ENCODE data around the gene FLNB. TPM values are rescaled to one million over a fixed set of nuclear protein-coding genes. Genes with fewer than 3 reads are reported as not detected.

The FLNB gene
- total RNA-seq, 3 donors from 2014 or later (not counting 1 experiment from before 2014, with no cell fraction given): 24.6 to 30.8 (median 26.6) TPM

DNA sequence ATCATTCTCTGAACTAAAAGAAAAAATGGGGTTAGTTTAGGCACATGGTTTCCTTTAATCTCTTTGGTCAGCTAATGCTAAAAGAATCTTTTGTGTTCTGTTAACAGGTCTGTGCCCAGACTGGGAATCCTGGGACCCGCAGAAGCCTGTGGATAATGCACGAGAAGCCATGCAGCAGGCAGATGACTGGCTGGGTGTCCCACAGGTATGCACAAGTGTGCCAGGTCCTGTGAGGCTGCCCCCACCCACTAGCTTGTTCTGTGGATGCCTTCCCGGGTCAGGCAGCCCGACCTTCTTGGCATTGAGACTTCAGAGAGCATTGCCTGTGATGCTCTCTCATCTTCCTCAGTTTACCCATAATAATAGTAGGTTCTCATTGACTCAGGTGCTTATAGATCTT lies 70.4 kb downstream of the FLNB start:
- no peaks in the 10 kb centered on the region for H3K36me3 Mint-ChIP-seq
- H3K27ac ChIP-seq (ENCODE audit: low read length): no peak overlapping the region
- WGBS (ENCODE audit: insufficient coverage): 92% methylated on average over 4 of the region's 4 CpGs
- H3K27me3 Mint-ChIP-seq (ENCODE audit: low read depth in 2 of 2): no peaks in the 10 kb centered on the region
- ATAC-seq (no peak), DNase-seq (no peak)
- peaks cover 6 to 10% of the 10 kb centered on the region in 2 donors for H3K4me1 Mint-ChIP-seq
- no peak overlapping the region for H3K27ac Mint-ChIP-seq
- H3K4me3 Mint-ChIP-seq: no peak overlapping the region
- H3K9me3 Mint-ChIP-seq: no peaks in the 10 kb centered on the region
- TF ChIP-seq, protein P1, sequence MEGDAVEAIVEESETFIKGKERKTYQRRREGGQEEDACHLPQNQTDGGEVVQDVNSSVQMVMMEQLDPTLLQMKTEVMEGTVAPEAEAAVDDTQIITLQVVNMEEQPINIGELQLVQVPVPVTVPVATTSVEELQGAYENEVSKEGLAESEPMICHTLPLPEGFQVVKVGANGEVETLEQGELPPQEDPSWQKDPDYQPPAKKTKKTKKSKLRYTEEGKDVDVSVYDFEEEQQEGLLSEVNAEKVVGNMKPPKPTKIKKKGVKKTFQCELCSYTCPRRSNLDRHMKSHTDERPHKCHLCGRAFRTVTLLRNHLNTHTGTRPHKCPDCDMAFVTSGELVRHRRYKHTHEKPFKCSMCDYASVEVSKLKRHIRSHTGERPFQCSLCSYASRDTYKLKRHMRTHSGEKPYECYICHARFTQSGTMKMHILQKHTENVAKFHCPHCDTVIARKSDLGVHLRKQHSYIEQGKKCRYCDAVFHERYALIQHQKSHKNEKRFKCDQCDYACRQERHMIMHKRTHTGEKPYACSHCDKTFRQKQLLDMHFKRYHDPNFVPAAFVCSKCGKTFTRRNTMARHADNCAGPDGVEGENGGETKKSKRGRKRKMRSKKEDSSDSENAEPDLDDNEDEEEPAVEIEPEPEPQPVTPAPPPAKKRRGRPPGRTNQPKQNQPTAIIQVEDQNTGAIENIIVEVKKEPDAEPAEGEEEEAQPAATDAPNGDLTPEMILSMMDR (IDR thresholded peaks at IDR 0.05): no peak
- H3K4me3 ChIP-seq (ENCODE audit: low read length): no peak overlapping the region
- no peaks in the 10 kb centered on the region for H3K27me3 ChIP-seq (ENCODE audit: control insufficient read depth, insufficient read depth, low read length)
- intact Hi-C loops (cut with micrococcal nuclease): no loop called here
- peaks cover 2% of the 10 kb centered on the region for H3K4me1 ChIP-seq (ENCODE audit: control insufficient read depth, insufficient read depth, low read length)
- no peaks in the 10 kb centered on the region for H3K9me3 ChIP-seq (ENCODE audit: control insufficient read depth, insufficient read depth, low read length)
- peaks cover 7% of the 10 kb centered on the region for H3K36me3 ChIP-seq (ENCODE audit: control insufficient read depth, insufficient read depth, low read length)

DNA sequence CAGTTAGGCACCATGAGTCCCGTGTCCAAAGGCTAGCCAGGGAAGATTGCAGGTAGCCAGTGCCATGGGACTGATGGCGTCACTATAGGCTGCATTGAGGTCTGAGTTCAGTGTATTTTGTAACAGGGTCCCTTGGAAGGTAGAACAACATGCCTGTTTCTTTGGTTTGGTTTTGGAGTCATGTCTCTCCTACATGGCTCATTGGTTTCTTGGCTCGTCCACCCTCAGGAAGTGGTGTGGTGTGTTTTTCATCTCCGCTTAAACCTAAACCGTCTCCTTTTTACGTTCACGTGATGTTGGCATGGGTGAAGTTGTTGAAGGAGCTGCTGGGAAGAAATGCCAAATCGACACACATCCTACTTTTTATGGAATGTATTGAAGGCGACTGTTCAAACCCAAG lies 71.6 kb downstream of the FLNB start:
- ATAC-seq: no peak
- H3K4me3 Mint-ChIP-seq: no peak overlapping the region
- no peaks in the 10 kb centered on the region for H3K9me3 Mint-ChIP-seq
- no peak for DNase-seq
- no peaks in the 10 kb centered on the region for H3K27me3 Mint-ChIP-seq (ENCODE audit: low read depth in 2 of 2)
- Histone ChIP-seq H3K9me3 (ENCODE audit: control insufficient read depth, insufficient read depth, low read length) (no peaks in the 10 kb centered on the region), H3K27ac (ENCODE audit: low read length) (no peak overlapping the region), H3K4me1 (ENCODE audit: control insufficient read depth, insufficient read depth, low read length) (no peaks in the 10 kb centered on the region), H3K4me3 (ENCODE audit: low read length) (no peak overlapping the region), H3K27me3 (ENCODE audit: control insufficient read depth, insufficient read depth, low read length) (no peaks in the 10 kb centered on the region), H3K36me3 (ENCODE audit: control insufficient read depth, insufficient read depth, low read length) (peaks cover 7% of the 10 kb centered on the region)
- H3K27ac Mint-ChIP-seq: no peak overlapping the region
- intact Hi-C loops (cut with micrococcal nuclease): no loop called here
- no peaks in the 10 kb centered on the region for H3K36me3 Mint-ChIP-seq
- TF ChIP-seq, protein P1 (IDR thresholded peaks at IDR 0.05): no peak
- WGBS (ENCODE audit: insufficient coverage): 61% methylated on average over 9 of the region's 9 CpGs
- peaks cover 5 to 6% of the 10 kb centered on the region in 2 donors for H3K4me1 Mint-ChIP-seq

DNA sequence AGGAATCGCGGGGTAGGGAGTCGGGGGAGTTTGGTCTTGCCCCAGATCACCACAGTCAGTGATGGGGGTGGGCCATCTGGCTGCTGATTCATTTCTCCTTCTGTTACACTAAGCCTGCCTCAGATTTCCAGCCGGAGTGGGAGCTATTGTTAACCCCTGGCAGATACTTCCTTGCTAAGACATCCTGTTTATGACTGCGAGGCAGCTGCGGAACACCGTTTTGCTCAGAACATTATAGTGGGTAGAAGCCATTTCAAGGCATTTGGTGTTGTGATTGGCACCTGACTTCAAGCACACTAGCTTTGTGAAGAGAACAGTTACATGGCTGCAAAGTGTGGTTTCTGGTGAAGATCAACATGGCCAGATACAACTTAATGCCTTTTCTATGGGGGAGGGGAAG lies 73.8 kb downstream of the FLNB start:
- Histone ChIP-seq H3K9me3 (ENCODE audit: control insufficient read depth, insufficient read depth, low read length) (no peaks in the 10 kb centered on the region), H3K36me3 (ENCODE audit: control insufficient read depth, insufficient read depth, low read length) (peaks cover 7% of the 10 kb centered on the region), H3K4me3 (ENCODE audit: low read length) (no peak overlapping the region), H3K27ac (ENCODE audit: low read length) (no peak overlapping the region), H3K4me1 (ENCODE audit: control insufficient read depth, insufficient read depth, low read length) (peaks cover 12% of the 10 kb centered on the region), H3K27me3 (ENCODE audit: control insufficient read depth, insufficient read depth, low read length) (no peaks in the 10 kb centered on the region)
- no peak overlapping the region for H3K4me3 Mint-ChIP-seq
- no peaks in the 10 kb centered on the region for H3K27me3 Mint-ChIP-seq (ENCODE audit: low read depth in 2 of 2)
- H3K9me3 Mint-ChIP-seq: no peaks in the 10 kb centered on the region
- WGBS (ENCODE audit: insufficient coverage): 40% methylated on average over 7 of the region's 7 CpGs
- no peaks in the 10 kb centered on the region for H3K36me3 Mint-ChIP-seq
- intact Hi-C loops (cut with micrococcal nuclease): no loop called here
- peak in 1 of 2 donors; percentile 57 for DNase-seq
- peaks cover 18 to 19% of the 10 kb centered on the region in 2 donors for H3K4me1 Mint-ChIP-seq
- no peak for ATAC-seq
- H3K27ac Mint-ChIP-seq: peak overlapping the region in 1 of 2 donors; percentile 51
- TF ChIP-seq, protein P1 (IDR thresholded peaks at IDR 0.05): no peak

DNA sequence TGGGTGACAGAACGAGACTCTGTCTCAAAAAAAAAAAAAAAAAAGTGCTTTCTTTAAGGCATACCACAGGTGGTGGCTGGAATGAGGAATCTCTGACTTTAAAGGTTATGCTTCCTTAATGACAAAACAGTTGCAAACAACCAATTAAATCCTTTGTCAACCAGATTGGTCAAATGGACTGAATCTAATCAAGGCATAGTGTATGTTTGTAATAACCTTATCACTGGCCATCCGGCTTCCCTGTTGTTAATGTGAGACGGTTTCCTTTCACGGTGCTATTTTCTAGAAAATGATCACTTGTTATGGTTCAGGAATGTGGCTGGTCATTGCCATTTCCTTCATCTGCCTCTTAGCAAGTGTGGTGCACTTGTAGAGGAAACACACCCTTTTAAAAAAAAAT lies 75.9 kb downstream of the FLNB start:
- Histone ChIP-seq H3K27ac (ENCODE audit: low read length) (no peak overlapping the region), H3K27me3 (ENCODE audit: control insufficient read depth, insufficient read depth, low read length) (no peaks in the 10 kb centered on the region), H3K4me3 (ENCODE audit: low read length) (no peak overlapping the region), H3K9me3 (ENCODE audit: control insufficient read depth, insufficient read depth, low read length) (no peaks in the 10 kb centered on the region), H3K4me1 (ENCODE audit: control insufficient read depth, insufficient read depth, low read length) (peaks cover 17% of the 10 kb centered on the region), H3K36me3 (ENCODE audit: control insufficient read depth, insufficient read depth, low read length) (no peaks in the 10 kb centered on the region)
- Mint-ChIP-seq H3K27ac (no peak overlapping the region), H3K9me3 (no peaks in the 10 kb centered on the region), H3K27me3 (ENCODE audit: low read depth in 2 of 2) (no peaks in the 10 kb centered on the region), H3K4me1 (peaks cover 18 to 19% of the 10 kb centered on the region in 2 donors), H3K36me3 (no peaks in the 10 kb centered on the region), H3K4me3 (no peak overlapping the region)
- ATAC-seq (no peak), DNase-seq (no peak)
- WGBS (ENCODE audit: insufficient coverage): 49% methylated on average over 4 of the region's 4 CpGs
- intact Hi-C loops (cut with micrococcal nuclease): no loop called here
- TF ChIP-seq, protein P1 (IDR thresholded peaks at IDR 0.05): no peak
